ENCODE results near the gene PDE4D. TPM values are rescaled to one million over a fixed set of nuclear protein-coding genes. Genes with fewer than 3 reads are reported as not detected.

Gene PDE4D
- total and polyA plus RNA-seq, 11 donors, result 5.2 to 68.3 (median 42.1) TPM

GRCh38 chr5:59582746-59583145 lies 310.8 kb downstream of the PDE4D start:
- intact Hi-C loops (cut with DNase I), result no loop called here
- DNase-seq (no peak), ATAC-seq (no peak)
- H3K4me1 ChIP-seq, result peaks cover 0 to 5% (median 0%) of the 10 kb centered on the region in 12 donors
- H3K4me3 ChIP-seq, result no peak overlapping the region
- no peak overlapping the region for H3K27ac ChIP-seq
- H3K36me3 ChIP-seq, result no peaks in the 10 kb centered on the region
- no peak for TF ChIP-seq POLR2A (IDR thresholded peaks at IDR 0.05)
- no peak for TF ChIP-seq CTCF (IDR thresholded peaks at IDR 0.05)
- H3K27me3 ChIP-seq, result no peaks in the 10 kb centered on the region
- no peaks in the 10 kb centered on the region for H3K9me3 ChIP-seq

- 94 to 99% (median 95%) methylated on average over 1 of the region's 1 CpG for WGBS, 4 donors
- no peaks in the 10 kb centered on the region for H3K36me3 ChIP-seq
- H3K27me3 ChIP-seq, result no peaks in the 10 kb centered on the region
- DNase-seq, result no peak
- no peaks in the 10 kb centered on the region for H3K4me1 ChIP-seq
- ATAC-seq, result no peak
- no peaks in the 10 kb centered on the region for H3K9me3 ChIP-seq
- H3K27ac ChIP-seq, result no peak overlapping the region
- no peak for TF ChIP-seq CTCF (IDR thresholded peaks at IDR 0.05)
- TF ChIP-seq POLR2A (IDR thresholded peaks at IDR 0.05), result no peak
- no peak overlapping the region for H3K4me3 ChIP-seq
- intact Hi-C loops (cut with DNase I), result no loop called here
Observed at GRCh38 chr5:59579824-59580167, 313.7 kb downstream of the PDE4D start.

GRCh38 chr5:59579101-59579823 lies 314.3 kb downstream of the PDE4D start:
- H3K36me3 ChIP-seq, result no peaks in the 10 kb centered on the region
- intact Hi-C loops (cut with DNase I), result no loop called here
- no peak overlapping the region for H3K27ac ChIP-seq
- no peak for TF ChIP-seq POLR2A (IDR thresholded peaks at IDR 0.05)
- TF ChIP-seq CTCF (IDR thresholded peaks at IDR 0.05), result no peak
- no peaks in the 10 kb centered on the region for H3K27me3 ChIP-seq
- no peaks in the 10 kb centered on the region for H3K9me3 ChIP-seq
- WGBS, 4 donors, result 91 to 97% (median 94%) methylated on average over 2 of the region's 2 CpGs
- no peaks in the 10 kb centered on the region for H3K4me1 ChIP-seq
- H3K4me3 ChIP-seq, result no peak overlapping the region
- DNase-seq, result no peak
- ATAC-seq, result no peak

GRCh38 chr5:59577485-59577884 lies 316.0 kb downstream of the PDE4D start:
- intact Hi-C loops (cut with DNase I), result no loop called here
- no peaks in the 10 kb centered on the region for H3K4me1 ChIP-seq

More at GRCh38 chr5:59577485-59577884, 316.0 kb downstream of the PDE4D start:
- Histone ChIP-seq H3K4me3 (no peak overlapping the region), H3K27ac (no peak overlapping the region), H3K36me3 (no peaks in the 10 kb centered on the region), H3K27me3 (no peaks in the 10 kb centered on the region), H3K9me3 (no peaks in the 10 kb centered on the region)
- DNase-seq (no peak), ATAC-seq (no peak)
- TF ChIP-seq CTCF (IDR thresholded peaks at IDR 0.05), result no peak
- no peak for TF ChIP-seq POLR2A (IDR thresholded peaks at IDR 0.05)
- WGBS, 4 donors, result 80 to 87% (median 84%) methylated on average over 1 of the region's 1 CpG

All from heart left ventricle (tissue), 16 donors.